HepG2 (cell line): Measurements from ENCODE around the gene SLCO1B3. TPM values are rescaled to one million over a fixed set of nuclear protein-coding genes. Genes with fewer than 3 reads are reported as not detected.

Source experiments
- ATAC-seq: fragments of 200-7000 bp; cut with Tn5 transposase; 3 replicates; pipeline ENCODE4 v1.9.1; 2020; ENCODE audit warnings: mild to moderate bottlenecking, moderate library complexity
- BruUV-seq: library from RNA; stranded (reverse); fragments of 400-500 nt; replicated peaks from 2 replicates; lab custom pipeline; 2021; lab: Mats Ljungman, UMichigan
- CTCF ChIA-PET: fragments of 300-600 bp; formaldehyde crosslinking; extraction: SDS; loops from one replicate; lab custom pipeline; 2021; ENCODE audit warnings: low total read pairs, inconsistent platforms, low intra/inter-chr PET ratio; lab: Yijun Ruan, JAX
- POLR2A ChIA-PET: fragments of 350-600 bp; sonication (Branson Sonifier 250); formaldehyde crosslinking; loops from one replicate; lab custom pipeline; 2020; ENCODE audit warnings: antibody characterized with exemption, inconsistent platforms; lab: Yijun Ruan, JAX
- DNase-seq: peaks from one replicate; pipeline ENCODE4 v3.0.0-alpha.2; 2015; ENCODE audit warnings: low spot score
- FAIRE-seq: peaks from 3 replicates; lab custom pipeline; 2011; peaks lifted over from hg19 to GRCh38; lab: Jason Lieb, UNC
- H2AFZ ChIP-seq: one replicate; pipeline ENCODE4 v1.6.1; 2011; ENCODE audit warnings: low read length, inconsistent platforms
- H3K27ac ChIP-seq: fragments of 300-600 bp; 3 replicates; pipeline ENCODE4 v1.8.0; 2011; ENCODE audit warnings: mixed run types, mild to moderate bottlenecking, mixed read lengths, low read length, inconsistent platforms; ENCODE audit not compliant: insufficient read depth; ENCODE audit errors: extremely low read length
- H3K27me3 ChIP-seq, 2 experiments: fragments of 200-600 bp in 1 of 2; 2 replicates in 1 of 2; 3 replicates in 1 of 2; pipeline versions ENCODE4 v1.6.0 to v1.8.0; 2011; ENCODE audit warnings: low read length in 2 of 2, mild to moderate bottlenecking in 2 of 2, moderate library complexity in 2 of 2, inconsistent platforms in 1 of 2; ENCODE audit not compliant: insufficient read depth in 2 of 2, control insufficient read depth in 1 of 2
- H3K36me3 ChIP-seq, 2 experiments: fragments of 200-600 bp in 1 of 2; replicated peaks in 1 of 2; 2 replicates in 1 of 2; 3 replicates in 1 of 2; pipeline versions ENCODE4 v1.5.1 to v1.8.0; 2011; ENCODE audit warnings: low read length in 2 of 2, inconsistent platforms in 1 of 2; ENCODE audit not compliant: insufficient read depth in 2 of 2, control insufficient read depth in 1 of 2
- H3K4me1 ChIP-seq: 2 replicates; pipeline ENCODE4 v1.5.1; 2012; ENCODE audit warnings: low read length, inconsistent platforms; ENCODE audit not compliant: insufficient read depth
- H3K4me2 ChIP-seq: 2 replicates; pipeline ENCODE4 v1.6.0; 2011; ENCODE audit warnings: low read depth, low read length, inconsistent platforms
- H3K4me3 ChIP-seq, 3 experiments: fragments of 200-600 bp in 1 of 3; sonication (generic), shearing (Covaris generic) in 1 of 3; replicated peaks in 1 of 3; 2 replicates each; pipeline ENCODE4 v1.5.1; 2011 to 2016; ENCODE audit warnings: low read length in 3 of 3, inconsistent platforms in 2 of 3, low read depth in 2 of 3, mild to moderate bottlenecking in 2 of 3, control low read depth in 1 of 3, mixed read lengths in 1 of 3; ENCODE audit not compliant: insufficient read depth in 1 of 3
- H3K79me2 ChIP-seq: one replicate; pipeline ENCODE4 v1.6.1; 2011; ENCODE audit warnings: low read length, inconsistent platforms; ENCODE audit not compliant: insufficient read depth
- H3K9ac ChIP-seq: 2 replicates; pipeline ENCODE4 v1.6.0; 2011; ENCODE audit warnings: mild to moderate bottlenecking, low read depth, low read length, inconsistent platforms; ENCODE audit not compliant: insufficient read depth
- H3K9me3 ChIP-seq: 2 replicates; pipeline ENCODE4 v1.5.1; 2012; ENCODE audit warnings: mild to moderate bottlenecking, low read length
- H4K20me1 ChIP-seq: 2 replicates; pipeline ENCODE4 v1.6.0; 2011; ENCODE audit warnings: inconsistent platforms, mild to moderate bottlenecking, low read length, moderate library complexity; ENCODE audit not compliant: insufficient read depth
- ATF5 ChIP-seq: sonication (generic); formaldehyde crosslinking; IDR thresholded peaks from 2 replicates; pipeline ENCODE4 v1.4.0; 2020; ENCODE audit warnings: mild to moderate bottlenecking, low read depth, missing genetic modification reagents
- FOXM1 ChIP-seq: sonication (generic); formaldehyde crosslinking; IDR thresholded peaks from 2 replicates; pipeline ENCODE4 v1.5.0; 2020; ENCODE audit warnings: missing genetic modification reagents
- KDM1A ChIP-seq: IDR thresholded peaks from 2 replicates; pipeline ENCODE4 v1.6.1; 2016; ENCODE audit warnings: missing compliant biosample characterization
- KLF11 ChIP-seq: IDR thresholded peaks from 2 replicates; pipeline ENCODE4 v1.6.1; 2016; ENCODE audit warnings: missing compliant biosample characterization
- KLF13 ChIP-seq: sonication (generic); formaldehyde crosslinking; IDR thresholded peaks from 2 replicates; pipeline ENCODE4 v1.4.0; 2020; ENCODE audit warnings: mild to moderate bottlenecking, missing genetic modification reagents
- NFIC ChIP-seq: IDR thresholded peaks from 2 replicates; pipeline ENCODE4 v1.6.1; 2012; ENCODE audit warnings: mild to moderate bottlenecking, low read length, inconsistent platforms
- RARA ChIP-seq: IDR thresholded peaks from 2 replicates; pipeline ENCODE4 v1.6.1; 2016; ENCODE audit warnings: missing genetic modification reagents, missing compliant biosample characterization
- TBX3 ChIP-seq: fragments of 450-650 bp; IDR thresholded peaks from 2 replicates; pipeline ENCODE4 v1.6.1; 2017; ENCODE audit warnings: antibody characterized with exemption, mild to moderate bottlenecking, inconsistent platforms, borderline replicate concordance
- THAP9 ChIP-seq: sonication (generic); formaldehyde crosslinking; IDR thresholded peaks from 2 replicates; pipeline ENCODE4; 2020; ENCODE audit warnings: missing genetic modification reagents, mild to moderate bottlenecking, borderline replicate concordance
- XRCC5 ChIP-seq: fragments of 200-400 bp; formaldehyde crosslinking; optimal IDR thresholded peaks from 2 replicates; pipeline ENCODE3; 2017; ENCODE audit warnings: mild to moderate bottlenecking, low read length
- ZNF276 ChIP-seq: sonication (generic); formaldehyde crosslinking; IDR thresholded peaks from 2 replicates; pipeline ENCODE4 v1.4.0; 2020; ENCODE audit warnings: mild to moderate bottlenecking, low read depth, missing genetic modification reagents
- ZNF350 ChIP-seq: sonication (generic); formaldehyde crosslinking; IDR thresholded peaks from 2 replicates; pipeline ENCODE4 v1.4.0; 2020; ENCODE audit warnings: mild to moderate bottlenecking, low read depth, missing genetic modification reagents, borderline replicate concordance
- ZNF572 ChIP-seq: sonication (generic); formaldehyde crosslinking; IDR thresholded peaks from 2 replicates; pipeline ENCODE4 v1.5.1; 2020; ENCODE audit warnings: mild to moderate bottlenecking, missing genetic modification reagents
- ZNF737 ChIP-seq: sonication (generic); formaldehyde crosslinking; IDR thresholded peaks from 2 replicates; pipeline ENCODE4 v1.5.0; 2020; ENCODE audit warnings: missing genetic modification reagents, mild to moderate bottlenecking, borderline replicate concordance
- ZNF75D ChIP-seq: sonication (generic); formaldehyde crosslinking; IDR thresholded peaks from 2 replicates; pipeline ENCODE4 v1.8.1; 2023; ENCODE audit warnings: missing genetic modification reagents, mild to moderate bottlenecking, borderline replicate concordance
- ZNF83 ChIP-seq: sonication (generic); formaldehyde crosslinking; IDR thresholded peaks from 2 replicates; pipeline ENCODE4 v1.4.0; 2020; ENCODE audit warnings: missing genetic modification reagents, mild to moderate bottlenecking, borderline replicate concordance
- WGBS: methylation state at CpG from one replicate; pipeline ENCODE4 v1.1.6; 2017; ENCODE audit warnings: low lambda C conversion rate; 5-methylcytosine and 5-hydroxymethylcytosine counted together
- in situ Hi-C: cut with HindIII; loops from 2 replicates; pipeline ENCODE4 v1.10.0; 2017; ENCODE audit warnings: low pct_unique_long_range_greater_than_20kb; ENCODE audit not compliant: extremely low pct_ligation_motif_present
- intact Hi-C: fragments of 100-400 bp; cut with micrococcal nuclease; formaldehyde crosslinking; loops from one replicate; pipeline ENCODE4 v1.10.0; 2022; ENCODE audit not compliant: unreplicated experiment
- polyA plus RNA-seq, 8 experiments: library from polyadenylated mRNA; depleted of rRNA in 3 of 8; stranded (reverse) in 7 of 8; unstranded in 1 of 8; fragments of >200 nt; fragmentation: Illumina TruSeq in 4 of 8; extraction: Trizol in 4 of 8; gene quantifications; 2 replicates each; pipeline versions ENCODE4 v1.2.1 to v1.2.3, GENCODE V29; 2011 to 2016; ENCODE audit warnings: low read depth in 4 of 8, missing spikeins in 1 of 8, mixed read lengths in 1 of 8; ENCODE audit not compliant: insufficient read depth in 1 of 8
- total RNA-seq, 5 experiments: library from RNA; depleted of rRNA; stranded (reverse); fragments of >200 nt; fragmentation: Illumina TruSeq; extraction: Trizol; gene quantifications; 2 replicates each; pipeline ENCODE4 v1.2.3, GENCODE V29; 2016; ENCODE audit warnings: low read depth in 1 of 5

Gene SLCO1B3
- total and polyA plus RNA-seq, 2 of the 13 experiments (the other 11 are each of a cell fraction or from before 2014, with no cell fraction given) = 0.15 TPM; not detected in 1

- Histone ChIP-seq H3K79me2 (no peaks in the 10 kb centered on the region), H2AFZ (no peak overlapping the region)
Measured at GRCh38 chr12:20822925-20823324, 12.4 kb downstream of the SLCO1B3 start.

GRCh38 chr12:20829919-20830318, 19.4 kb downstream of the SLCO1B3 start:
- peaks cover 7% of the 10 kb centered on the region; the same call in 1 of the 2 replicates for H3K9me3 ChIP-seq
- no peak overlapping the region for H2AFZ ChIP-seq
- POLR2A ChIA-PET = no interaction called here
- in situ Hi-C loops (no loop called here), intact Hi-C loops (loop anchor here (10.0 kb wide), 1 partner anchor 345 kb away; no protein-coding TSS in a partner anchor)
- no peak overlapping the region for H3K27ac ChIP-seq
- no peaks in the 10 kb centered on the region for H3K79me2 ChIP-seq
- H3K9ac ChIP-seq = no peak overlapping the region
- 21% methylated on average over 3 of the region's 3 CpGs for WGBS
- no peaks in the 10 kb centered on the region for H4K20me1 ChIP-seq
- no peaks in the 10 kb centered on the region for H3K27me3 ChIP-seq
- no peak overlapping the region for H3K4me2 ChIP-seq
- H3K4me1 ChIP-seq = 0 out of 2 replicates have a peak, but pooled peaks cover 7% of the 10 kb centered on the region
- no peak for DNase-seq
- no peak for FAIRE-seq
- H3K36me3 ChIP-seq = no peaks in the 10 kb centered on the region
- ATAC-seq = no peak
- H3K4me3 ChIP-seq = no peak overlapping the region
- CTCF ChIA-PET = no interaction called here
- BruUV-seq = no TSS peak
- TF ChIP-seq RARA (CRISPR knock-in tag) = no peak
- TF ChIP-seq FOXM1 (CRISPR knock-in tag) = no peak
- no peak for TF ChIP-seq KLF11 (CRISPR knock-in tag)
- TF ChIP-seq ZNF350 = no peak
- no peak for TF ChIP-seq ZNF737 (CRISPR knock-in tag)
- no peak for TF ChIP-seq ZNF276 (CRISPR knock-in tag)
- no peak for TF ChIP-seq NFIC
- no peak for TF ChIP-seq KLF13 (CRISPR knock-in tag)
- no peak for TF ChIP-seq THAP9 (CRISPR knock-in tag)

More at GRCh38 chr12:20822925-20823324, 12.4 kb downstream of the SLCO1B3 start:
- Histone ChIP-seq H3K36me3 (no peaks in the 10 kb centered on the region), H3K4me3 (no peak overlapping the region), H3K9me3 (no peaks in the 10 kb centered on the region), H3K27ac (no peak overlapping the region), H3K4me1 (no peaks in the 10 kb centered on the region), H3K9ac (no peak overlapping the region), H3K27me3 (no peaks in the 10 kb centered on the region), H4K20me1 (no peaks in the 10 kb centered on the region), H3K4me2 (no peak overlapping the region)
- WGBS = 25% methylated on average over 4 of the region's 4 CpGs
- DNase-seq = no peak
- intact Hi-C loops (loop anchor here (10.0 kb wide), 1 partner anchor 352 kb away; no protein-coding TSS in a partner anchor), in situ Hi-C loops (loop anchor here (25.0 kb wide), 1 partner anchor 361 kb away; no protein-coding TSS in a partner anchor)
- BruUV-seq = no TSS peak
- FAIRE-seq = no peak
- TF ChIP-seq ZNF83 (CRISPR knock-in tag) = no peak
- no peak for TF ChIP-seq KDM1A (CRISPR knock-in tag)
- no peak for TF ChIP-seq ZNF75D (CRISPR knock-in tag)
- TF ChIP-seq ZNF572 (CRISPR knock-in tag) = no peak
- TF ChIP-seq TBX3 = no peak
- TF ChIP-seq ATF5 (CRISPR knock-in tag) = no peak
- no peak for TF ChIP-seq XRCC5
- ChIA-PET CTCF (no interaction called here), POLR2A (no interaction called here)
- no peak for ATAC-seq
